Hematopoietic multipotent progenitor cell treated with erythropoietin and hydrocortisone succinate and interleukin-3 and kit ligand, for 4 days (in vitro differentiated cells): ENCODE data around the gene RAB8A.

Experiments used
- DNase-seq: peaks from one replicate; pipeline ENCODE4 v3.0.0-alpha.2; 2015

The RAB8A gene

DNA sequence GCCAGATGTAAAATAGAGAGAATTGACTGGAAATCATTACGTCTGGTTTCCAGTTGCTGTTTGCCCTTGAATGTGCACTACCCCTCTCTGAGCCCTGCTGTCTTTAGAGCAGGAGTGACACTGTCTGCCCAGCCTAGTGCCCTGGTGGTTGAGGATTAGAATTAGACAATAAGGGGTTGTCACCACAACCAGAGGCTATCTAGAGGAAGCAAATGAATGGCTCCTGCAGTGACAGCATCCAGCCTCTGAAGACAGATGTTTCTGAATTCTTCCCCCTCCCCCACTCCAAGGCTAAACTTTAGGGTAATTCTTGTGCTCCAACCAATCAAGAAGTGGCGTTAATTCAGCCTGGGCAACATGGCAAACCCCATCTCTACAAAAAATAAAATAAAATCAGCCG lies 2.0 kb downstream of the RAB8A start:
- DNase-seq: peak; percentile 92

DNA sequence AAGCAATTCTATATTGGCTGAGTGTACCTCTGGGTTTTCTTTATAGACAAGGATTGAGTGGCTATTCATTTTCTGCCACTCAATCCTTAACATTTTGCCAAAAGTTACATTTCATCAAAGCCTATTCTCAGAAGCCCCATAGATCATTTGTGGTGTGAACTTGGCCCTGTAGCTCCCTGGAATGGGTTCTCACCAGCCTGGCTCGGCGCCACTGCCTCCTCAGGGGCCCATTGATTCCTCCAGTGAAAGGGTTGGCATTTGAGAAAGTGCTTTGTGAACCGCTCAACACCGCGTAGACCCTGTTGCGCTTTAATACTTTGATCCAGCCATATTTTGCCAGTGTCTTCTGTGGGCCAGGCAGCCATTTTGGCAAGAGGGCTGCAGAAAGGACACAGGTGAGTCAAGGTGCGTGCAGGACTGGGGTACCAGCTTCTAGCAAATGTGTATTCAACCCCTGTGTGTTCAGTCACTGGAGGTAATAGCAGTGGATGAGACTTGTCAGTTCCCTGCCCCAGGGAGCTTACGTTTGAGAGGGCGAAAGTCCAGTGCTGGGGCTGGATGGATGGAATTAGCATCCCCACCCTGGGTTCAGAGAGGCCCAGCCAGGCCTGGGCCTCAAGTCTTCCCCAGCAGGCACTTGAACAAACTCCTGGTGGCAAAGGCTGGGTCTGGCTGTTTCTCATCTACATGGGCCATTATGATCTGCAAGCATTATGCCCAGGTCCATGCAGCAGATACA lies 3.8 kb downstream of the RAB8A start:
- no peak for DNase-seq

- no peak for DNase-seq
These were observed 4.4 kb downstream of the RAB8A start for GRCh38 chr19:16116067-16116466.

DNA sequence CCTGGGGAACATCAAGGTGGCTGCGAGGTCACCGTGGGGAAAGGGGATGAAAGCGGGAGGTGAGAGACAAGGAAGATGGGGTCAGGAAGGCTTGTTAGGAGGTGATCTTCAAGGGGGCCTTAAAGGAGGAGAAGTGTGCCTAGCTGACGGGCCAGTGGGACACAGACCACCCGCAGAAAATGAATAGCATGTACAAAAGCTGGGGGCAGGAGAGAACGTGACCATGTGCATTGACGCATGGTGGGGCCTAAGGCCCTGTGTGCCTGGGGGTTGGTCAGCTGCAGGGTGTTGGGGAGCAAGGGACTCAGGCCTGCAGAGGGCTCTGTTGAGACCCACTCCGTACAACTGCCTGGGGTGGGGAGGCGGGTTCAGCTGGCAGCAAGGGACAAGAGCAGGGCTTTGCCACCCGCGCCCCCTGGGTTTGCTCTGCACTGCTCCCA lies 5.9 kb downstream of the RAB8A start:
- DNase-seq: peak; percentile 83

DNA sequence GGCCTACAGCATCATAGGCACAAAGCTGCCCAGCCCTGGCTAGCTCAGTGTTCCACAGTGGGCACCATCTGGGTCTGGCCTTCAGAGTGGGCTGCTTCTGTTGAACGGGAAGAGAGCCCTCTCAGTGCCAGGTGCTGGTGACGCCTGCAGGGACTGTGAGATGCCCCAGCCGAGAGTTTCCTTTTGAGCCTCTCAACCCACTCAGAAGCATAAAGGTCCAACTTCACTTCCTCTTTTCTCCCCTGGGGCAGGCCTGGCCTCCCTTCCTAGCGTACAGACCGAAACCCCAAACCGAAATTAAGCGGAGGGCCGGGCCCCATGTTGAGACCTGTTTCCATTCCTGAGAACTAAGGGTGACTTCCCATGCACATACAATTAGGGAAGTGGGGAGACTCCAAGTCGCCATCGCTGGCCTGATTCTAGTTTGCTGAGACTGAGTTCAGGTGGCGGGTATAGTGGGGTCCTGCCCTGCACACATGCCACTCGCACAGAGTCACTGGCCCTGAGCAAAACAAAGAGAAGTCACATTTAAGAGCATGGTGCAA lies 6.9 kb downstream of the RAB8A start:
- DNase-seq: peak; percentile 91

DNA sequence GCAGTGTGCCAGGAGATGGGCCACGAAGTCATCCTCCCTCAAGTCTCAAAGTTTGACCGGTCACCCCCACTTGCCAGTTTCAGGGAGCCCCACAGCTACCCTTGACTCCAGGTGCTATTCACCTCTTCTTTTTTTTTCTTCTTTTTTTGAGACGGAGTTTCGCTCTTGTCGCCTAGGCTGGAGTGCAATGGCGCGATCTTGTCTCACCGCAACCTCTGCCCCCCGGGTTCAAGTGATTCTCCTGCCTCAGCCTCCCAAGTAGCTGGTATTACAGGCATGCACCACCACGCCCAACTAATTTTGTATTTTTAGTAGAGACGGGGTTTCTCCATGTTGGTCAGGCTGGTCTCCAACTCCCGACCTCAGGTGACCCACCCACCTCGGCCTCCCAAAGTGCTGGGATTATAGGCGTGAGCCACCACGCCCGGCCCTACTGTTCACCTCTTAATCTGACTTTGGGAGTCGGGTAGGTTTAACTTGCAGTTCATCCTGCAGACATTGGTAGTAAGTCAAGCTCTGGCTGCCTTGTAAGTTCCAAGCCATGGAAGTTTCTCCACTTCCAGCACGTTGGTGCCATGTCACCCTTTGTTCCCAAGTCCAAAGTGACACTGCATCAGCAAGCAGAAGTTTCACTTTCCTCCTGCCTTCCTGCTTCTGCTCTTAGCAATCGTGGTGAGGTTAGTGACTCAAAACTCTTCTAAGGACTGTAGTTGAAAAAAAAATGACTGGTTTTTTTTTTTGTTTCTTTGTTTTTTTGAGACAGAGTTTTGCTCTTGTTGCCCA lies 7.6 kb downstream of the RAB8A start:
- peak; percentile 53 for DNase-seq

DNA sequence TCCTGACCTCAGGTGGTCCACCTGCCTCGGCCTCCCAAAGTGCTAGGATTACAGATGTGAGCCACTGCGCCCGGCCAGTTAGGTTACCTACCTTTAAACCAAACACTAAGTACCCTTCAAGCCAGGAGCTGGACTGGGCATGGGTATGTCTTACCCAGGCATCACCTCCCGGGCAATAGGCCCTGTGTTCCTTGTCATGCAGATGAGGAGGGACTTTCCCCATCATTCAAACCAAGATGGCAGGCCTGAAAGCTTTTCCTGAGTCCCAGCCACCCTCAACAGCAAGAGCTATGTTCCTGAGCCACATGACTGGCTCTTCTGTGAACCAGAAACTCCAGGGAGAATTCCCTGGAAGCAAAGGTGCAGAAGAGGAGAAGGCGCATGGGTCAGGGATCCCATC lies 9.5 kb downstream of the RAB8A start:
- DNase-seq: no peak

- DNase-seq: no peak
These were observed 10.3 kb downstream of the RAB8A start for GRCh38 chr19:16121967-16122366.

DNA sequence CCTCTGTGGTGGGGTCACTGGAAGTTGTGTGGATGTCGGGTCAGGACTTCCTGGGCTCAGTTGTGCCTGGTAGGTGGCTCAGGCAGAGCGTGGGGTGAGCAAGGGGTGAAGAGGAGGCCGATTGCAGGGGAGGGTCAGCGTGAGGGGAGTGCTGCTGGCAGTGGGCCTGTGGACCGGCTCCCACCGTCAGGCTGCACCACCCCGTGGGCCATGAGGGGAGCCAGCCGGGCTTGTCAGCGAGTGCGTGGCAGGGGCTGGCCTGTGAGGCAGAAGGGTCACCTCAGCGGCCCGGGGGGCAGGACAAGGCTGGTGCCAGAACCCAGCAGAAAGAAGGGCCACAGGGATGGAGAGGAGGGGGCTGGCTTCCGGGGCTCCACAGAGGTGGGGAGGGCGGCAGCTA lies 13.3 kb downstream of the RAB8A start:
- no peak for DNase-seq

DNA sequence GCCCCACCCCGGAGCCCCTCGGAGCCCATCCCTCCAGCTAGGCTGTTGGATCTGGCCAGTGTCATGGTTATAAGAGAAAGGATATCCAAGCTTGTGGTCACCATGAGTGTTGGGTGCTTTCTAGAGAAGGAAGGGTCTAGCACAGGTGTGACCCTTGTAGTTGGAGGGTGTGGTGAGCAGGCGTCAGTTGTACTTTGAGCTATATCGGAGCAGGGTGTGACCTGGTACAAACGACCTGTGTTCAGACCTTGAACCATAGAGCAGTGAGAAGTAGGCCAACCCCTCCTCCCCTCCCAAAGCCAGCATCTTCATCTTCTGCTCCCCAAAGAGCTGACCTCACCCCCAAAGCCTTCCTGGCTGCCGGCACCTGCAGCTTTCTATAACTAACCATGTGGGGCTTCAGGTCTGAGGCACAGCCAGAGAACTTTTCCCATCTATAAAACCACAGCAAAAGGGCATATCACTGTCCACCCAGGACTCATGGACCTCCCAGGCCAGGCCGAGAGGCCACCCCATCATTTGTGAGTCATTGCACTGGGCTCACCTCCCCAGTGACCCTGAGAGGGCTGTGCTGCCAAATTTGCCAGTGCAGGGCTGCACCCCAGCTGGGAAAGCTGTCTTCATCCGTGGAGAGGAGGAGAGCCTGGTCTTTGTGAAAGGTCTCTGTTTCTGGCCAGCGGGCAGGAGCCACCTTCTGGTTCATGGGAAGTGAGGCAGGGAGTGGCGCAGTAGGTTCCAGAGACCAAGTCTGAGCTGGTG lies 14.2 kb downstream of the RAB8A start:
- DNase-seq: no peak

- no peak for DNase-seq
These were observed 15.4 kb downstream of the RAB8A start for GRCh38 chr19:16127080-16127479.

DNA sequence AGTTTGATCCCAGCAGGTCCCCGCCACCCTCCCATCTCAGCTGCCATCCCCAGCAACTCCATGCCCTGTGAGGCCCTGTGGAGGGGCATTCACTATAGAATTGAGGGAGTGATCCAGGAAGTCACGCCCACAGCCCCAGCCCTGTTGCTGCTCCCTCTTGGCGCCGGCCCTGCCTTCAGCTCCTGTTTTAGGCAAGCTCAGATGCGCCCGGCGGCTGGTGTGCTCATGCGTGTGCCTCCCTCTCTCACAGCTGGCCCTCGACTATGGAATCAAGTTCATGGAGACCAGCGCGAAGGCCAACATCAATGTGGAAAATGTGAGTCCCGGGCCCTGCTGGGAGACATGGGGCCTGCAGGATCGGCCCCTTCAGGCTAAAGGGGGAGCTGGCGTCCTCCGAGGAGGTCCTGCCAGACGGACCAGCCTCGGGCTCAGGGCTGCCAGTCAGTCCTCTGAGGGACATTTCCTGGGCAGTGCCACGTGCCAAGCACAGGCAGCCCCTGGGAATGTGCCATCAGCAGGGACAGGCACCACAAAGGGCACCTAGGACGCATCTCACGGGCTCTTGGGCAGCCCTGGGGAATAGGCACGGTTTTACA lies 16.2 kb downstream of the RAB8A start:
- no peak for DNase-seq

DNA sequence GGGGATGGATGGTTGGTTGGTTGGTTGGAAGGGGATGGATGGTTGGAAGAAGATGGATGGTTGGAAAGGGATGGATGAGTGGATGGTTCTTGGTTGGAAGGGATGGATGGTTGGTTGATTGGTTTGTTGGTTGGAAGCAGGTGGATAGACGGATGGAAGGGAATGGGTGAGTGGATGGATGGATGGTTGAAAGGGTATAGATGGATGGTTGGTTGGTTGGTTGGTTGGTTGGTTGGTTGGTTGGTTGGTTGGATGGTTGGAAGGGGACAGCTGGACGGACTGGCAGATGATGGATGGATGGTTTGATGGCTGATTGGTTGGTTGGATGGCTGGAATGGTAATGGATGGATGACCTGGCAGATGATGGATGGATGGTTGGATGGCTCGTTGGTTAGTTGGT lies 20.0 kb downstream of the RAB8A start:
- DNase-seq: no peak

- DNase-seq: no peak
These were observed 22.1 kb downstream of the RAB8A start for GRCh38 chr19:16133818-16134217.

- no peak for DNase-seq
These were observed 22.8 kb downstream of the RAB8A start for GRCh38 chr19:16134510-16134909.

DNA sequence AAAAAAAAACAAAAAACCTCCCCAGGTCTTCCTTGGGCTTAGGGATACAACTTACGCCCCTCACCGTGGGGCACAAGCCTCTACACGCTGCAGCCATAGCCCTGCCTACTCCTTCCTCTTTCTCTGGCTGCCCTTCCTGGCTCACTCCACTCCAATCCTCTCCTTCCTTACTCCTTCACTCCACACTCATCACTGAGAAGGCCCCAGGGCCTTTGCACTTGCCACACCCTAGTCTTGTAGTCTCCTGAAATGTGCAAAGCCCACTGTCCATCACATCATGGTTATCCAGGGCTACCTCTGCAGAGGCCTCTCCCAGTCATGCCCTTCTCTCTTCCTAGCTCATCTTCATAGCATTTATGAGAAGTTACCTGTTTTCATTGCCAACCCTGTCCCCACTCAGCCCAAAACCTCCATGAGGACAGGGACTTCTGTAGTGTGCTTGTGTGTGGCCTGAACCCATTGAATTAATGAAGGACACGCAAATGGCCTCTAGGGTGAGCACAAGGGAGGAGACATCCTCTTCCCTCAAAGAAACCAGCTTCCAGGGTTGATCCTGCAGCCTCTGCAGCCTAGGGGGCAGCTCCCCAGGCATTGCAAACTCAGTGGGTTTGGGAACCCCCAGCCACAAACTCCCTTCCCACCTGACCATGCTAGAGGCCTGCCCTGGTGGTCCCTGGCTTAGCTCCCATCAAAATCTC lies 23.9 kb downstream of the RAB8A start:
- DNase-seq: no peak

GRCh38 chr19:16136185-16136999 lies 24.7 kb downstream of the RAB8A start:
- peak; percentile 80 for DNase-seq

DNA sequence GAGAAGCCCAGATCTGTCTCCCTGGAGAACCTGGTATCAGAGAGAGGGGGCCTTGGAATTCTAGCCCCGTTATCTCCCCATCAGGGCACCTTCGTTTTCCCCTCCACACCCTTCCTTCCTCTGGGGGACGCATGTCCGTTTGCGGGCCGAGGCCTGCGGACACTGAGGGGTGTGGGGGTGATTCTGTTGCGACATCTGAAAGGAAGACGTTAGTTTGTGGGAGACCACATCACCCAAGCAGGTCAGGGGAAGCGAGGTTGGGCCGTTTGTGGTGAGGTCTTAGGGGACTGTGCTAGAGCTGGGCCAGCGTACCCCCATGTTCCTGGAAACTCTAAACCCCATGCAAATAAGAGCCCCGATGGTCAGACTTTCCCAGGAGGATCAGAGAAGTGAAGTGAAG lies 28.1 kb downstream of the RAB8A start:
- peak; percentile 96 for DNase-seq

- DNase-seq: peak; percentile 95
These were observed 29.4 kb downstream of the RAB8A start for GRCh38 chr19:16141043-16141442.

- peak; percentile 49 for DNase-seq
These were observed 30.4 kb downstream of the RAB8A start for GRCh38 chr19:16142032-16142580.
